K562 (cell line): ENCODE measurements around the gene ACER3. TPM values are rescaled to one million over a fixed set of nuclear protein-coding genes. Genes with fewer than 3 reads are reported as not detected.

Source experiments
- ARID1B ChIP-seq: fragments of 450-650 bp; IDR thresholded peaks from 2 replicates; pipeline ENCODE4 v1.6.1; 2016; ENCODE audit warnings: antibody characterized with exemption, mild to moderate bottlenecking, inconsistent platforms
- ARID3B ChIP-seq: fragments of 250-450 bp; sonication (Bioruptor Pico); IDR thresholded peaks from 2 replicates; pipeline ENCODE4 v1.4.0; 2020; ENCODE audit warnings: borderline replicate concordance
- ASH1L ChIP-seq: fragments of 450-650 bp; IDR thresholded peaks from 2 replicates; pipeline ENCODE4 v1.6.1; 2018; ENCODE audit warnings: borderline replicate concordance, mild to moderate bottlenecking, low read depth; ENCODE audit not compliant: partially characterized antibody
- CBFA2T2 ChIP-seq: fragments of 450-650 bp; conservative IDR thresholded peaks from 2 replicates; pipeline ENCODE4 v1.6.1; 2017; ENCODE audit warnings: mild to moderate bottlenecking
- CREM ChIP-seq: IDR thresholded peaks from 2 replicates; pipeline ENCODE4 v1.6.1; 2014; ENCODE audit warnings: antibody characterized with exemption, low read depth
- DACH1 ChIP-seq: fragments of 450-650 bp; IDR thresholded peaks from 2 replicates; pipeline ENCODE4 v1.6.1; 2018; ENCODE audit not compliant: partially characterized antibody
- DPF2 ChIP-seq: fragments of 450-650 bp; IDR thresholded peaks from 2 replicates; pipeline ENCODE4 v1.6.1; 2016
- EP400 ChIP-seq: fragments of 450-650 bp; IDR thresholded peaks from 2 replicates; pipeline ENCODE4 v1.6.1; 2017; ENCODE audit warnings: antibody characterized with exemption, mild to moderate bottlenecking, moderate library complexity
- FOS ChIP-seq: IDR thresholded peaks from 3 replicates; pipeline ENCODE4 v1.6.1; 2011; ENCODE audit not compliant: insufficient read length; ENCODE audit errors: extremely low read depth
- HINFP ChIP-seq: fragments of 450-650 bp; conservative IDR thresholded peaks from 2 replicates; pipeline ENCODE4 v1.6.1; 2016; ENCODE audit warnings: missing genetic modification characterization, low read depth, mild to moderate bottlenecking, control low read depth, missing compliant biosample characterization
- HIVEP1 ChIP-seq: fragments of 250-450 bp; sonication (Bioruptor Pico); IDR thresholded peaks from 2 replicates; pipeline ENCODE4 v1.4.0; 2020; ENCODE audit warnings: mild to moderate bottlenecking
- ILK ChIP-seq: fragments of 450-650 bp; IDR thresholded peaks from 2 replicates; pipeline ENCODE4 v1.6.1; 2016; ENCODE audit warnings: missing genetic modification characterization, low read depth, mild to moderate bottlenecking, missing compliant biosample characterization, moderate library complexity, borderline replicate concordance
- MAFG ChIP-seq: fragments of 450-650 bp; conservative IDR thresholded peaks from 2 replicates; pipeline ENCODE4 v1.6.1; 2016; ENCODE audit warnings: missing genetic modification characterization, missing compliant biosample characterization
- MED1 ChIP-seq: sonication (generic); formaldehyde crosslinking; IDR thresholded peaks from 2 replicates; pipeline ENCODE4 v1.8.1; 2023; ENCODE audit warnings: missing genetic modification reagents, borderline replicate concordance
- MYNN ChIP-seq, 2 experiments: sonication (generic); formaldehyde crosslinking in 1 of 2; IDR thresholded peaks; 2 replicates each; pipeline versions ENCODE4 v1.5.0 to v1.6.1; 2016 to 2020; ENCODE audit warnings: antibody characterized with exemption in 1 of 2, missing genetic modification reagents in 1 of 2
- NR0B1 ChIP-seq: fragments of 450-650 bp; IDR thresholded peaks from one replicate; pipeline ENCODE4 v1.6.1; 2018; ENCODE audit warnings: mild to moderate bottlenecking, moderate library complexity; ENCODE audit not compliant: partially characterized antibody
- PTRF ChIP-seq: fragments of 450-650 bp; IDR thresholded peaks from 2 replicates; pipeline ENCODE4 v1.6.1; 2016; ENCODE audit warnings: mild to moderate bottlenecking, missing genetic modification characterization, missing compliant biosample characterization
- RUNX1 ChIP-seq: sonication (generic); IDR thresholded peaks from 2 replicates; pipeline ENCODE4 v1.6.1; 2016; ENCODE audit warnings: antibody characterized with exemption, low read depth
- TCFL5 ChIP-seq: fragments of 250-450 bp; sonication (Bioruptor Pico); conservative IDR thresholded peaks from 2 replicates; pipeline ENCODE4 v1.6.1; 2021; ENCODE audit warnings: mild to moderate bottlenecking, moderate library complexity, matching md5 sums
- ZC3H8 ChIP-seq: fragments of 450-650 bp; IDR thresholded peaks from 2 replicates; pipeline ENCODE4 v1.6.1; 2017
- ZFX ChIP-seq: sonication (generic); formaldehyde crosslinking; IDR thresholded peaks from 2 replicates; pipeline ENCODE4 v1.8.0; 2022; ENCODE audit warnings: mild to moderate bottlenecking, missing genetic modification reagents, moderate library complexity
- ZNF436 ChIP-seq: fragments of 250-450, 450-650 bp; sonication (Bioruptor Pico); formaldehyde crosslinking; IDR thresholded peaks from 2 replicates; pipeline ENCODE4 v1.7.0; 2020; ENCODE audit warnings: mild to moderate bottlenecking
- ZNF589 ChIP-seq: fragments of 200-800 bp; sonication (Bioruptor generic); IDR thresholded peaks from 2 replicates; pipeline ENCODE4 v1.6.1; 2016; ENCODE audit warnings: low read depth, missing genetic modification characterization, missing compliant biosample characterization
- ZNF696 ChIP-seq: fragments of 250-450 bp; sonication (Bioruptor Pico); conservative IDR thresholded peaks from 2 replicates; pipeline ENCODE4 v1.4.0; 2020; ENCODE audit warnings: mild to moderate bottlenecking, moderate library complexity
- ZNF79 ChIP-seq: fragments of 250-450 bp; sonication (Bioruptor Pico); IDR thresholded peaks from 2 replicates; pipeline ENCODE4 v1.4.0; 2020; ENCODE audit warnings: low read depth, mild to moderate bottlenecking, moderate library complexity
- polyA plus RNA-seq, 8 experiments: library from polyadenylated mRNA; depleted of rRNA in 4 of 8; stranded (reverse) in 5 of 8; unstranded in 3 of 8; fragments of >200 nt; fragmentation: Nextera tagmentation in 2 of 8; fragmentation: Illumina TruSeq in 1 of 8; extraction: Ambion mirVana in 2 of 8; extraction: Trizol in 1 of 8; gene quantifications; 2 replicates each; pipeline versions ENCODE4 v1.2.1 to v1.2.3, GENCODE V29; 2011 to 2014; ENCODE audit warnings: inconsistent platforms in 1 of 8, missing spikeins in 1 of 8
- total RNA-seq, 7 experiments: library from RNA; depleted of rRNA in 6 of 7; stranded (reverse); fragments of >200 nt in 6 of 7; fragmentation: Illumina TruSeq in 2 of 7; extraction: Trizol in 2 of 7; gene quantifications; 2 replicates each; pipeline versions ENCODE4 v1.2.1 to v1.2.3, GENCODE V29; 2011 to 2021; ENCODE audit warnings: low replicate concordance in 1 of 7
- TF ChIP-seq, protein P1 (sequence below): fragments of 250-450 bp; sonication (Bioruptor Pico); IDR thresholded peaks from 2 replicates; pipeline ENCODE4 v1.8.0; 2021; ENCODE audit warnings: moderate library complexity, mild to moderate bottlenecking, inconsistent platforms

Gene ACER3
- total and polyA plus RNA-seq, 9 of the 15 experiments (the other 6 are each of a cell fraction or from before 2014, with no cell fraction given) = 2.0 to 23.8 (median 9.5) TPM

DNA sequence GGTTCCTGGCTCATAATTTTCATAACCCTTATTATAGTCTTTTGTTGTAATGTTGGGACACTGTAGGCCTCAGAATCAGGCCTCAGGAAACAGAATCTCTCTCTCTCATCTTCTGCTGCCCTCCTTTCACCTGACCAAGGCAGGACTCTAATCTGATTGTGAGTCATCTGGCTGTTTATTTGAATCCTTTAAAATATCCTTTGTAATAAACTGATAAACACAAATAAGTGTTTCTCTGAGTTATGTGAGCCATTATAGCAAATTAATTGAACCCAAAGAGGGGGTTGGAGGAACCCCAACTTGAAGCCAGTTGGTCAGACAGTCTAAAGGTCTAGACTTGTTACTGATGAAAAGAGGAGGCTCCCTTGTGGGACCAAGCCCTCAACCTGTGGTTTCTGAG lies 30.6 kb downstream of the ACER3 start (continued):
- no peak for TF ChIP-seq HINFP (tag)
- TF ChIP-seq FOS = no peak
- TF ChIP-seq ARID3B = no peak
- TF ChIP-seq MAFG = no peak
- no peak for TF ChIP-seq CREM
- TF ChIP-seq MYNN (IDR thresholded peaks at IDR 0.05) = no peak
- TF ChIP-seq MYNN (CRISPR knock-in tag; IDR thresholded peaks at IDR 0.05) = no peak
- TF ChIP-seq ZNF436 = no peak
- TF ChIP-seq ASH1L = no peak
- TF ChIP-seq ZNF589 (CRISPR knock-in tag) = no peak
- TF ChIP-seq DPF2 = peak; percentile 84
- TF ChIP-seq PTRF = no peak
- TF ChIP-seq TCFL5 (CRISPR knock-in tag) = no peak
- TF ChIP-seq ARID1B = peak; percentile 67
- TF ChIP-seq NR0B1 = no peak
- TF ChIP-seq EP400 = no peak
- TF ChIP-seq CBFA2T2 = no peak
- TF ChIP-seq, protein P1, sequence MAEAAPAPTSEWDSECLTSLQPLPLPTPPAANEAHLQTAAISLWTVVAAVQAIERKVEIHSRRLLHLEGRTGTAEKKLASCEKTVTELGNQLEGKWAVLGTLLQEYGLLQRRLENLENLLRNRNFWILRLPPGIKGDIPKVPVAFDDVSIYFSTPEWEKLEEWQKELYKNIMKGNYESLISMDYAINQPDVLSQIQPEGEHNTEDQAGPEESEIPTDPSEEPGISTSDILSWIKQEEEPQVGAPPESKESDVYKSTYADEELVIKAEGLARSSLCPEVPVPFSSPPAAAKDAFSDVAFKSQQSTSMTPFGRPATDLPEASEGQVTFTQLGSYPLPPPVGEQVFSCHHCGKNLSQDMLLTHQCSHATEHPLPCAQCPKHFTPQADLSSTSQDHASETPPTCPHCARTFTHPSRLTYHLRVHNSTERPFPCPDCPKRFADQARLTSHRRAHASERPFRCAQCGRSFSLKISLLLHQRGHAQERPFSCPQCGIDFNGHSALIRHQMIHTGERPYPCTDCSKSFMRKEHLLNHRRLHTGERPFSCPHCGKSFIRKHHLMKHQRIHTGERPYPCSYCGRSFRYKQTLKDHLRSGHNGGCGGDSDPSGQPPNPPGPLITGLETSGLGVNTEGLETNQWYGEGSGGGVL (CRISPR knock-in tag) = no peak
- no peak for TF ChIP-seq ZNF696 (CRISPR knock-in tag)
- TF ChIP-seq MED1 (CRISPR knock-in tag) = no peak
- peak; percentile 23 for TF ChIP-seq DACH1
- TF ChIP-seq ZC3H8 = no peak
- no peak for TF ChIP-seq ILK
- no peak for TF ChIP-seq HIVEP1
- TF ChIP-seq ZNF79 (CRISPR knock-in tag) = no peak
- no peak for TF ChIP-seq RUNX1
- 0 out of 2 replicates have a peak, but pooled peaks have one; percentile 10 for TF ChIP-seq ZFX (CRISPR knock-in tag)
